Measurements from ENCODE around the gene FHOD1.

Gene FHOD1

DNA sequence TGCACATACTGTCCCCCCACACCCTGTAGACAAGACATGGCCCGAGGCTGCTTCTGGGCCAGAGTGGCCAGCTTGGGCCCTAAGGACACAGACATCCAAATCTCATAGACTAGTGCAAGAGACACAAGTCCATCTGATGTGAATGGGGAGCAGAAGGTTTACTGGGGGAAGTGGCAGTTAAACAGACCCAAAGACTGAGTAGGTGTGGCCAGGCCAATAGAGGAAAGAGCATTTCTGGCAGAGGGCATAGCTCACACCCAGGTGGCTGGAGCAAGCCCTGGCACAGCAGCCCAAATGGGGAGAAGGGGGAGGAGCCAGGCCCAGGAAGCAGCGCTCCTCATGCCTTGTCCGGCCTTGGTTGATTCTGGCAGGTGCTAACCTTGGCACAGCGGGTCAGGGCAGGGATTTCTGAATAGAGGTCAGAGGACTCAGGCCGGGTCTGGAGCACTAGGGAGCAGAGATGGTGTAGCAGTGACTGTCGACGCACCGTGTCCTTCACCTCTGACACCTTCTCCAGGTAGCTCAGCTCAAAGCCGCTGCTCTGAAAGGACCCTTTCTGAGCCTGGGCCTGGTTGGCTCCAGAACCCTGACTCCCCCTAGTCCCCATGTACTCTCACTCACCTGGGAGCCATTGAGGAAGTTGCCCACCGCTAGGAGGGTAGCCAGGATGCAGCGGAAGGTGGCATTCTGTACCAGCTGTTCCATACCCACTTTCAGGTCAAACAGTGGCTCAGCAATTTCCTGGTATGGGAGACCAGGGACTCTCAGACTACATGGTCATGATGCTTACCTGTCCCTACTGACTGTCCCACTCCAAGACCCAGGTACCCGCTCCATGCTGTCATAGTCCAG lies 16.2 kb downstream of the FHOD1 start:
- DNase-seq (ENCODE audit: low spot score): no peak

DNA sequence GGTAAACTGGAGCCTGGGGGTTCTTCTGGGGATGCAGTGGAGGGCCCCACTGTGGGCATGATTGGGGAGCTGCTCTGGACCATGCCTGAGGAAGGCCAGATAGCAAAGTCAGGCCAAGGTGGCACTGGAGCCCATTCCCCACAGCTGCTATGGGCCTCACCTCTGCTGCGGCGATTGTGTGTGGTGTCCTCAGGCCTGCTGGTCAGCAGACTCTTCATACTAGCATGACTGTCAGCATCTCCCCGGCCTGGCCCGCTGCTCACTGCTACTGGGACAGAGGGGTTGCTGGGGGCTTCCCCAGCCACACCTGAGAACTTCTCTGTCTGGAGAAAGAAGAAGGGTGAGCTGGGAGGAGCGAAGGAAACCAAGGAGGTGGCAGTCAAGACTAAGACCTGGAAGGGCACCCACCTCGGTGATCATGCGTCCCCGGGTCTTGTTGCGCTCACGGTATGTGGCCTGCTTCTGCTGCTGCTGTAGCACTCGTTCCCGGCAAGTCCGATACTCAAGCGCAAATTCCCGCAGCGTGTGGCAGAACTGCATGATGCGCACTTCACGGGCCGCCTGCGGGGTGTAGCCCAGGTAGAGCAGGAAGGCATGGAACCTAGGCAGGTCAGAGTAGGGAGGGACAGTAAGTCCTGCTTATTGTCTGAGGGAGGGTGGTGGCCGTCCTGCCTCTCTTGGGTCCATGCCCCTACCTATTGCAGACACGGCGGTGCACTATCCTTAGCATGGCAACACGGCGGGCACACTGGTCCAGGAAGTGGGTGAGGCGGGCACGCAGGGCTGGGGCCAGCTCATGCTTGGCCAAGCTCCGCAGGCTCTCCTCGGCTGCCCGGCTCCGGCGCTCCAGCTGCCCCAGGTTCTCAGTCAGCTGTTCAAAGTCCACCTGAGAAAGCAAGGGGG lies 17.1 kb downstream of the FHOD1 start:
- DNase-seq (ENCODE audit: low spot score): no peak

DNA sequence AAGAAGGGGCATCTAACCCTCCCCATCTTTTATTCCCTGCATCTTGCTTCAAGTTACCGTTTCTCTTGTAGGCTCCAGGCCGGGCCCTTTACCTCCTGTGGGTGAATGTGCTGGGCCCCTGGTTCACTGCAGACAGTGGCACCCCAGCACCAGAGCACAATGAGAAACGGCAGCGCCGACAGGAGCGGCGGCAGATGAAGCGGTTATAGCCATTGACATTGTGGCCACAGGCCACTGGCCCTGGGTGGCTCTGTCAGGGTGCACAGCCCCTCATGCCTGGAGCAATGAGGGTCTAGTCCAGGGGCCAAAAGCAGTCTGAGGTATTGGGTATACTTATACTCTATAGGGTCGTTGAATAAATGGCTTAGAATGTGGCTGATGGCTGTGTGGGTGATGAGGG lies 18.4 kb downstream of the FHOD1 start:
- DNase-seq (ENCODE audit: low spot score): no peak

DNA sequence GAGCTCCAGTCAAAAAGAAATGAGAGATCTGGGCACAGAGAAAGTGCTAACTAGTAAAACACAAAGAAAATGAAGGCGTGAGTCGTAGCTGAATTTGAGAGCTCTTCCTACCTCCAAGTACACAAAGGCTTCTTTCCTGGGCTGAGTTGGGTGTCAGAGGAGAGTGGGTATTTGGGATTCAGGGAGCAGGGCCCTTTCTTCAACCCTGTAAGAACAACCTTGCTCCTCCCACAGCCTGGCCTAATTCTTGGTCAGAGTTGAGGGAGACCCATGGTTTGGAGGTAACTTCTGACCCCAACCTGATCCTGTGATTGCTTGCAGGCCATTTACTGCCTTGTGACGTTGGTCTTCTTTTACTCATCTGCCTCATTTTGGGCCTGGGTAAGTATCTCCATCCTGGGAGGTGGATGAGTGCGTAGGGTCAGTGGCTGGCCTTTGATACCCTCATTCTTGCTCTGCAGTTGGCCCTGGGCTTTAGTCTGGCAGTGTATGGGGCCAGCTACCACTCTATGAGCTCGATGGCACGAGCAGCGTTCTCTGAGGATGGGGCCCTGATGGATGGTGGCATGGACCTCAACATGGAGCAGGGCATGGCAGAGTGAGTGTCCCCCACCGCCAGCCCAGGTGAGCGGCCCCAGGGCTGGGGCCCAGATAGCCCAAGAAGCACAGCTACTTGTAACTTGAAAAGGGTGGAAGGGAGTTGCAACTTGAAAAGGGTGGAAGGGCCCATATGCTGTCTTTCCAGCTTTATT lies 19.1 kb downstream of the FHOD1 start:
- DNase-seq (ENCODE audit: low spot score): no peak

DNA sequence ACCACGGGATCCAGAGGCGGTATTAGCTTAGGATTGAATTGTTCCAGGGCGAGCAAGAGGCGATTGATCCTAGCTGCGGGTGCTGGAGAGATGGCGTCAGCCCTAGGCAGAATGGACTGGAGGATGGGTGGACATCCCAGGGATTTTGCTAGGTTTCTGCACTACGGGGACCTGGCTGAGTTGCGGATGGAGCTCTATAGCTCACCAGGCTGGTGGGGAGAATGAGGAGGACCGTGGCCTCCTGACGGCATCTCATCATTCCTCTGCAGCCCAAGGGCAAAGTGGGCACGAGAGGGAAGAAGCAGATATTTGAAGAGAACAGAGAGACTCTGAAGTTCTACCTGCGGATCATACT lies 19.7 kb downstream of the FHOD1 start:
- no peak for DNase-seq (ENCODE audit: low spot score)

DNA sequence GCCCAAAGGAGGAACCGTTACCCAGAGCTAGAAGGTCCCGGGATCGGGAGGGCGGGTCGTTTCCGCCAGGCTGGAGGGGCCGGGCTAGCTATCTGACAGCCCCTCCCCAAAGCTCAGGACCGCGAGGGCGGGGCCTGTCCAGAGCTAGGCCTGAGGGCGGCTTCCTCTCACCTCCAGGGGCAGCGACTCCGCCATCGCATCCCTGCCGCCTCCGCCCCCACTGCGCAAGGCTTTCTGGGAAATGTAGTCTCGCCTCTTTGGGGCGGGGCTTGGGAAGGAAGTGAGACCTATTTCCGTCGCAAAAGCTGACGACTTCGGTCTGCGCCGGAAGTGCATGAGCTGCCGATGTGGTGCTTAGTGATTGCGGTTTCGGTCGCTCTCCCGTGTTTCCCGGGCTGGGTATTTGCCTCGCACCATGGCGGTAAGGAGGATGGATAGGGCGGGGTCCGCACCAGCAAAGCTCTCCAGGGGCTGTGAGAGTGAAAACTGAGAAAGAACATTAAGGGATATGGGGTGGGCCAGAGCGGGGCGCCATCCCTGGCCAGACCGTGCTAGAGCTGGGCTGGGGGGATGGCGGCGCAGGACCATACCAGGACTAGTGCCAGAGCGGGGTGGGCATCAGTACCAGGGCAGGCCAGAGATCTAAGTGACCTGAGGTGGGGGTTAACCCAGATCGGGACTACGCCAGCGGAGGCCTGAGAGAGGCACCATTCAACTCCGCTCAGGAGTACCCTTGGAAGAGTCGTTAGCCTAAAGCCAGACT lies 20.3 kb downstream of the FHOD1 start, which contains the start of gene TMEM208:
Gene TMEM208, plus strand, starts transcription at position 327 of the 763 bp plus-strand sequence. Its CDS starts 89 bp downstream, at position 416.
- peak; percentile 95 for DNase-seq (ENCODE audit: low spot score)

DNA sequence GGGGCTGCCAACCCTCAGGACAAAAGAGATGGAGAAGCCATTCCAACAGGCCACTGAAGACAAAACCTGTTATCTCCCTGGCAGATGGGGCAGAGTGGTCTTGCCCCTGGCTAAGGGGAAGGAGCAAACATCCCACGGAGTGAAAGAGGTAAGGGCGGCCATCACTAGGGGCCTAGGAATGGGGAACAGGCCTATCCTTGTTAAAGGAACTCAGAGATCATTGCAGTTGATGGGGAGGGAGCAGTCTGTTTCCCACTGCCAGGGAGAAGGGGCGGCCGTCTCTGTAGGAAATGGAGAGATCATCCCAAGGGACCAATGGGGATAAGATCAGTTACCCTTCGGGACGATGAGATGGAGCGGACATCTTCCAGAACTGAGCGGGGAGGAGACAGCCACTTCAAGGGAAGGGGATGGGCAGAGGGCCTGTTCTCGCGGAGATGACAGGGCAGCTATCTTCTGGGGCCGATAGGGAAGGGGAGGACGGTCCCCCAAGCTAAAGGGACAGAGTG lies 20.9 kb downstream of the FHOD1 start:
- no peak for DNase-seq (ENCODE audit: low spot score)

DNA sequence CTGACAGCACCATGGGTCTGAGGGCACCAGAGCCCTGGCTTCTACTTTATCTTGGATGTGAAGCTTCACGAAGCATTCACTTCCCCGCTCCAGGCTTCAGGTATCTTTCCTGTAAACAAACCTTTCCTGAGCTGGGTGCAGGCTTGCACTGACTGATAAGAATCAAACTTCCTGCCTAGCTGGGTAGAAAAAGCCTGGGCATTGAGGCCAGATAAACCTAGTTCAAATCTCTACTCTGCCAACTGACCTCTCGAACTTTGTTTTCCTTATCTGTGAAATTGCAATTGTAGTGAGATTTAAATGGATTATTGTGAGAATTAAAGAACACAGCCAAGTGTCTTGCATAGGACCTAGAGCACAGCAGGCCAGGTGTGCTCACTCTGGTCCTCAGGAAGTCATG lies 23.3 kb downstream of the FHOD1 start:
- no peak for DNase-seq (ENCODE audit: low spot score)

DNA sequence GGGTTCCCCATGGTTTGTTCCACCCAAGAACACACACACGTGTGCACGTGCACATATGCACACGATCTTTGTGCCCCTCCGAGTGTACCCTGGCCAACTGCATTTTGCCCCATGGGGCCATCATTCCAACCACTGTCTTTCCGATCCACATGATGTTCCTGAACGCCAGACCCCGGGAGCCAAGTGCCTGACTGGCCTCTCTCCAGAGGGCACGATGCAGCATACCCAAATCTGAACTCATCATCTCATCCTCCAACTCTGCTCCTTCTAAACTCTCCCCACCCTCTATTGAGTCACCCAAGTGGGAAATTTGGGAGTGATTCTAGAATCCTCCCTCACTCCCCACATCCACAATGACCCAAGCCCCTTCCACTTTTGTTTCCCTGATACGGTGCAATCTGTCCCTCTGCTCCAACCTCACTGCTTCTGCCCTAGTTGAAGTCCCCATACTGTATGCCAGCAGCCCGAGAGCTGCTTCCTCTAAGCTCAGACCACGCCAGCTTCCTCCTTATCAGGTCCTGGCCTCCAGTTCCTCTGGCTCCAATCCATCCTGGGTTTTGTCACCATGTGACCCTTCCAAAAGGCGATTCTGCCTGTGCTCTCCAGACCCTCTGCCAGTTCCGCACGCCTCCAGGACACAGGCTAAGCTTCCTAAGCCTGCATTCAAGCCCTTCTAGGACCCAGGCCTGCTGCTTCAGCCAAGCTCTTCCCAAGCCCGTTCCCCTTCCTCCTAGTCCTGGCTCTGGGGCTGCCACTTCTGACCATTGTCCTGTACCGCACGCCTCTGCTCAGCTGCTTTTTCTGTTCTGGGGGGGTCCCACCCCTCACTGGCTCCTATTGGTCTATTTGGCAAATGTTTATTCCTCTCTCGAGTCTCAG lies 30.4 kb downstream of the FHOD1 start:
- peak; percentile 46 for DNase-seq (ENCODE audit: low spot score)

DNA sequence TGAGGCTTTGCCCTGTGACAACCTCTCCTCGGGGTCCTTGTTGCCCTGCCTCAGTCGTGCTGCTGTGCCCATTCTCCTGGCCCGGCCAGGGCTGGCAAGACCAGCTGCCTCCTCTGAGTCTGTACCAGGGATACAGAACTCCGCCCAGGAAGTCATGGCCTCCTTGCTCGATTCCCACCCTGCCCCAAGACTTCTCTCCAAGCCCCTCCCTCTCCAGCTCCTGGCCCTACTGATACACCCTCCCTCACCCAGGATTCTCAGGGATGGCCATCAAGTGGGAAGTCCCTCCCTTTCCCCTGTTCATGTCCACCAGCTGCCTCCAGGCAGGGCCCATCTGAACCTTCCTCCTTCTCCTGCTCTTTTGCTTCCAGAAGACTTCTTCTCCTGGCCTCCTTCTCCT lies 31.6 kb downstream of the FHOD1 start:
- DNase-seq (ENCODE audit: low spot score): no peak

DNA sequence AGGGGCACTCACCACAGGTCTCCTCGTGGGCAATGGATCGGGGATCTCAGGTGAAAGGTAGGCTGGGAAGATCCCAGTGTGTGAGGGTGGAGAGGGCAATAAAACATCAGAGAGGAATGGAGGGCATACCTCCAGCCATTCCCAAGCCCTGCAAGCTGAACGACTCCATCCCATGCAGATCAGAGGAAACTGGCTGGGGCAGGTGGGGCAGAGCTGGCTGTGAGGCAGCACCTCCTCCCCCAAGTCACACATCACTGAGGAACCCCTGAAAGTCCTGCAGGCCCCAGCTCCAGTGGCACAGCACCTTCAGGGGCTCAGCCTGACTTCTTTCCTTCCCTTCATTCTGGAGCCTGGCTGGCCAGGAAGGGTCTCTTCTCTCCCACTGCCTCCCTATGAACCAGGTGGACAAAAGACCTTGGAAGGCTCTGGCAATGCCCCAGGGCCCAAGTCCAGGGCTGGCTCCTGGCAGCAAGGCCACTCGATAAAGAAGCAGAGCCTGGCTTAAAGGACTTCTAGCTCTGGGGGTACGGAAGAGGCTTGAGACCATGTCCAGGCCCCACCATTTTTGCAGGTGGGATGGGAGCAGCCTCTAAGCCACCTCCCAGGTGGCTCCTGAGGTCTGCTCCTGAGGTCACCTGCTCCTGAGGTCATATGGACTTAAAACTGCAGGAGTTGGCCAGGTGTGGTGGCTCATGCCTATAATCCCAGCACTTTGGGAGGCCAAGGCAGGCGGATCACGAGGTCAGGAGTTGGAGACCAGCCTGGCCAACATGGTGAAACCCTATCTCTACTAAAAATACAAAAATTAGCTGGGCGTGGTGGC lies 33.9 kb downstream of the FHOD1 start:
- DNase-seq (ENCODE audit: low spot score): no peak

DNA sequence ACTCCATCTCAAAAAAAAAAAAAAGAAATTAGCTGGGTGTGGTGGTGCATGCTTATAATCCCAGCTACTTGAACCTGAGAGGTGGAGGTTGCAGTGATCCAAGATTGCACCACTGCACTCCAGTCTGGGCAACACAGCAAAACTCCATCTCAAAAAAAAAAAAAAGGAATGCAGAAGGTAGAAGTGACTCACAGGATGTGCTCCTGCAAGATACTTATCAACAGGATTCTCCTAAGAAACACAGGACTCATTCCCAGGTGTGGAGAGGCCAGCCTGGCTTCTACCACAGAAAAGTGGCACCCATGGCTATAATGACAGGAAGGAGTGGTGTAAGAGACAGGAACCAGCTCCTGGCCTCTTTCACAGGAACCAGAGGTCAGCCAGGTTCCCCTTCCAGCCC lies 34.5 kb downstream of the FHOD1 start:
- no peak for DNase-seq (ENCODE audit: low spot score)

DNA sequence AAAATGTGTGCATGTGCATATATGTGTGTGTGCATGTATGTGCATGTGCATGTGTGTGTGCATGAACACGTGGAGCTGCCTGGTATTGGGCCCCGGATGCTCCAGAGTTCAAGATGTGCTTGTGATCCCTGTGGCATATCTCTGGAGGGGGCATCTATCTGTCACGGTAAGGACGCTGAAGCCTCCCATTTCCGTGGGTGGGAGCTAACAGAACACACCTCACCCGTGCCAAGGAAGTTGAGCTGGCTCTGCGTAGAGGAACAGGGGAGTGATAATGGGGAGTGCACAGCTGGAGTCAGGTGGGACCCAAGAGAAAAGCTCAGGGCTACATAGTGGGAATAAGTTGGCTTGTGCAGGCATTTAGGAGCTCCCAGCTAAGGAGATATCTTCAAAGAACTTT lies 35.6 kb downstream of the FHOD1 start:
- DNase-seq (ENCODE audit: low spot score): no peak

DNA sequence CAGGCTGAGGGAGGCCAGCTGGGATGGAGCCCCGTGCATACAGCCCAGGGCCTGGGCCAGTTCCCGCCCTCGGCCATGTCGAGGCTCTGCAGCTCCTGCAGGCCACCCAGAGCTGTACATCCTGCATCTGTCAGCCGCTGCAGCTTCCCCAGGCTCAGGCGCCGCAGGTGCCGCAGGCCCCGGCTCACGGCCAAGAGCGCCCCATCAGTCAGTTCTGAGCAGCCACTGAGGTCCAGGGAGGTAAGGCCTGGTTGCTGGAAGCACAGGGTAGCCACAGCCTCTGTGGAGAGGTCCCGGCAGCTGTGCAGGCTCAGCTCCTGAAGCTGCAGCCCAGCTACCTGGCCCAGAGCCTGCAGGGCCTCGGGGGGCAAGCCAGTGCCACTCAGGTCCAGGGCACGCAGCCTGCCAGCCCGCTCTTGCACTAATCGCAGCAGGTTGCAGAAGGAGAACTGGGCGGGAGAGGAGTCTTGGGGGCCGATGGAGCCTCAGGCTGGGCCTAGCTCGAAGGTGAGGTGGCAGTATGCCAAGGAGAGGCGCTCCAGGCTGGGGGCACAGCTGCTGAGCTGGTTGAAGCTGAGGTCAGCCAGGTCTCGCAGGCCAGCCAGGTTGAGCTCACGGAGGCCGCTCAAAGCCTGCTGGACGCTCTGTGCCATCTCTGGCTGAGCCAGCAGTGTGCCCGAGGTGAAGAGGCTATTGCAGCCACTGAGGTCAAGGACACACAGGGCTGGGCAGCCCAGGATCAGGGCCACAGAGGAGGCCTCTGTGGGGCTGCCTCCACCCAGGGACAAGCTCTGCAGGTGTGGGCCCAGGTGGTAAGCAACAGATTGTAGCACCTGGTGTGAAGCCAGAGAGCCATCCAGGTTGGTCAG lies 37.0 kb downstream of the FHOD1 start:
- no peak for DNase-seq (ENCODE audit: low spot score)

DNA sequence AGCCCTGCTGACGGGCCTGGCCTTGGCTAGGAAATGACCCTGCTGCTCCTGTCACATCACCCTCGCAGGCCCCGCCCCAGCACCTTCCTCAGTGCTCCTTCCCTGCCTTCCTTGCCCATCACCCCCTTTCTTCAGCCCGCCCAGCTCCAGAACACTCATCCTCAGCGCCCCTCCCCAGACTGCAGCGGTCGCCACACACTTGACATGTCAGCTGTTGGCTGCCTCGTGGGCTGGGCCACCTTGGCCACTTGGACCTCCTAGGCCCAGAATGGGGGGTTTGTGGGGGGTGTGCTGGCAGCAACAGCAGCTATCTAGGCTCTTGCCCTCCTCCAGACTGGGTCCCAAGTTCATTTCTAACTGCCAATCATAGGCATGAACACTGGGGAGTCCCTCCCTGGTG lies 37.7 kb downstream of the FHOD1 start:
- no peak for DNase-seq (ENCODE audit: low spot score)

DNA sequence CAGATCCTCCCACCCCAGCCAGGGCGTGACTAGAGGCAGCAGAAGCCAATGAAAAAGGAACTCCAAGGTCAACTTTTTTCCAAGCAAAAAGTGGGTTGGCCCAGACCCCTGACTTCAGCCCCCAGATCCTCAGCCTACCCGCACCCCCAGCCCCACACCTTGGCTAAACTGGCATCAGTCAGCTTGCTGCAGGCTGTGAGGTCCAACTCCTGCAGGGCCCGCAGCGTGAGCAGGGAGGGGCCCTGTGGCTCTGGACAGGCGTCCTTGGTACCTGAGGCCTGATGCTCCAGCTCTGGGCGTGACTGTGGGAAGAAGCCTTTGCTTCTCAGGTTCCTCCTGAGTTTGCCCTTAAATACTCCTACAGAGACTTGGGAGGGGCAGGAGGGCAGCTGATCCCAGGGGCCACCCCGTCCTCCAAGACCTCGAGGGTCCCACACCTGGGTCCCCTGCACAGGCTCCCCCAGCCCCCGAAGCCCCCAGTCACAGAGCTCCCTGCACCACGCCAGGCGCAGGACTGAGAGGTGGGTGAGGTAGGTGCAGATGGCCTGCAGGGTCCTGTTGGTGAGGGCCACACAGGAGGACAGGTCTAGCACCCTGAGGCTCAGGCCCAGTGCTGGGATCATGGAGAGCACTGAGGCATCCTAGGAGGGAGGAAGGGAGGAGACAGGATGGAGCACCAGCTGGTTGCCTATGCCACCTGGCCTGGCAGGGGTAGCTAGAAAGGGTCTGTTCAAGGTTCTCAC lies 39.0 kb downstream of the FHOD1 start:
- no peak for DNase-seq (ENCODE audit: low spot score)

DNA sequence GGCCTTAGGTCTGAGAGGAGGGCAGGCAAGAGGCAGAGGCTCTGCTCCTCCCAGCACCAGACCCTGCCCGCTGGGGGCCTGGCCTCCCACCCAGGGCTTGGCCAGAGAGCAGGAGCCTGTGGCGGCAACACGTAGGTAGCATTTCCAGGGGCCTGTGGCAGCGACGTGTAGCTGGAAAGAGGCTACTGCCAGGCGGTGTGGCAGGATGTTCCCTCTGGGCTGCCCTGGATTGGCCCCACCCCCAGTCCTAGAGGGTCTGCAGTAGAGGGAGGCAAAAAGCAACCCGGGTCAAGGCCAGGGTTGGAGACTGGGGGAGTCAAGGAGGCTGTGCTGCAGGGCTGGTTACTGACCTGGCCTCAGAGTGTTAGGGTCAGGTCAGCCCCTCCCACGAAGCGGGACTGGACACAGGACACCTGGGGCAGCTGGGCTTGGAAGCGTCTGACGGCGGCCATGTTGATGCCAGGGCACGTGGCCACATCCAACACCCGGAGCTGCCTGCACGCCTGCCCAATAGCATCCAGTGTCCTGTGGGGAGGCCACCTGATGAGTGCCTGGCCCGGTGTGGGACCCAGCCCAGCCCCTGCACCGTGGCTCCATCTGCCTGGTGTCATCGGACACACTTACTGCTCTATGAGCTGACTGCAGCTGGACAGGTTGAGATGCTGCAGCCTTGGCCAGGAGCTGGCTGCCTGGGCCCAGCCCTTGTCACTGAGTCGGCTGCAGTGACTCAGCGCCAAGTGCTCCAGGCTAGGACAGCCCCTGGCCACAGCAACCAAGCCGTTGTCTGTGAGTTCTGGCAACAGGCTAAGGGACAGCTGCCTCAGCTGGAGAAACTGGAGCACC lies 39.8 kb downstream of the FHOD1 start:
- DNase-seq (ENCODE audit: low spot score): no peak

All from kidney capillary endothelial cell (primary cell).